ENCODE measurements around the gene CDC14C.

- TF ChIP-seq CTCF (conservative IDR thresholded peaks at IDR 0.05; ENCODE audit: low read depth, low read length): no peak
- no peak for TF ChIP-seq POLR2A (IDR thresholded peaks at IDR 0.05; ENCODE audit: low read depth, low read length)
- TF ChIP-seq MAZ (IDR thresholded peaks at IDR 0.05; ENCODE audit: borderline replicate concordance, low read depth, low read length): no peak
- TF ChIP-seq RAD21 (IDR thresholded peaks at IDR 0.05; ENCODE audit: low read length): no peak
- TF ChIP-seq BHLHE40 (IDR thresholded peaks at IDR 0.05; ENCODE audit: low read depth, low read length): no peak
- TF ChIP-seq FOS (IDR thresholded peaks at IDR 0.05; ENCODE audit: low read depth, low read length): no peak
- TF ChIP-seq SMC3 (IDR thresholded peaks at IDR 0.05; ENCODE audit: low read depth, low read length): no peak
- TF ChIP-seq RFX5 (IDR thresholded peaks at IDR 0.05; ENCODE audit: low read depth, low read length): no peak
- TF ChIP-seq USF2 (IDR thresholded peaks at IDR 0.05; ENCODE audit: low read depth, low read length): no peak
- TF ChIP-seq CEBPB (IDR thresholded peaks at IDR 0.05; ENCODE audit: low read depth, low read length): no peak
- TF ChIP-seq CHD1 (IDR thresholded peaks at IDR 0.05; ENCODE audit: low read depth, low read length): no peak
- TF ChIP-seq MAFK (IDR thresholded peaks at IDR 0.05; ENCODE audit: low read depth, low read length): no peak
- no peak for TF ChIP-seq ELK1 (IDR thresholded peaks at IDR 0.05; ENCODE audit: borderline replicate concordance, low read depth, low read length)
These were observed 43.5 kb upstream of the CDC14C start for GRCh38 chr7:48880851-48881250.

Measured in IMR-90 (cell line).